Activated naive CD8-positive, alpha-beta T cell treated with anti-CD3 and anti-CD28 coated beads, Interleukin-2, amount 50 U/mL, for 16 hours (primary cell): Measurements from ENCODE around the gene DDRGK1.
"Not testable (repeated sequence)": the region's sequence is repeated elsewhere in the genome, so short reads cannot be mapped to it uniquely, and the experiment has no call there.

Source experiments
- DNase-seq: peaks from one replicate; pipeline ENCODE4 v3.0.0-alpha.2; 2020; ENCODE audit warnings: low read depth, low spot score

The DDRGK1 gene

DNA sequence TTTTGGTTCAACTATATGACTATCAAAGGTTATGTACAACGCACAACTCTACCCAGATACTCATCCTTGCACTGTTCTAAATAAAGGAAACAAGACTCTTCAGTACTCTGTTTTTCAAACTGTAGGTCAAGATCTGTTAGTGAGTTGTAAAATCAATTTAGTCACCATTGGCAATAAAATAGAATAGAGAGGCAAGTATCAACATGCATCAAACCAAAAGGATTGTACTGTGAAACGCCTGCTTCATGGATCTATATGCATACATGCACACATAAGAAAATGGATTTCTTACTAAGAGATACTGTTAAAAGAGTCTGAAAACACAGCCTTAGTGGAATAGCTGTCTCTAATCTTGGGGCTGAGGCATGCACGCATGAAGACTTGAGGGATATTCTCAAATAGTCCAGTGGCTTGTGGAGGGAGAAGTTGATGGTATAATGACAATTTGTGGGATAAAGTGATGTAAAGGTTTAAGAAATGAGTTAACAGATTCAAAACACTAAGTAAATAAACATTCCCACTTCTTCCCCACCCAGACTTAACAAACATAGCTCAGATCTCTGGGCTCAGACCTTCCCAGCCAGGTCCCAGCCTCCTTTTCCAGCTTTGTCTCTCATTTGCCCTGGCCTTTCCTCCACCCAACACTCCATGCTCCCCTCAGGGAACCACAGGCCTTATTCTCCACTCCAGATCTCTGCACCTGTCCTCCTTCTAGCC is 20.4 kb downstream of the DDRGK1 start:
- DNase-seq, result no peak

DNA sequence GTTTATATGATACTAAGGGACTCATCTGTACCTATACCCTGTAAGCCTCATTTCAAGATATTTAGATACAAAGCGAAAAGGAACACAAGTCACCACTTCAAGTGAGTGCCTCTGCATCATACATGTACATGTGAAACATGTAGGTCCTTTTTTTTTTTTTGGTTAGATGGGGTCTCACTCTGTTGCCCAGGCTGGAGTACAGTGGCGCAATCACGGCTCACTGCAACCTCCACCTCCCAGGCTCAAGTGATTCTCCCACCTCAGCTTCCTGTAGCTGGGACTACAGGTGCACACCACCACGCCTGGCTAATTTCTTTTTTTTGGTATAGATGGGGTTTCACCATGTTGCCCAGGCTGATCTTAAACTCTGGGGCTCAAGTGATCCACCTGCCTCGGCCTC is 22.1 kb downstream of the DDRGK1 start:
- not testable (repeated sequence) for DNase-seq

GRCh38 chr20:3181270-3181669 is 23.2 kb downstream of the DDRGK1 start:
- DNase-seq, result no peak

DNA sequence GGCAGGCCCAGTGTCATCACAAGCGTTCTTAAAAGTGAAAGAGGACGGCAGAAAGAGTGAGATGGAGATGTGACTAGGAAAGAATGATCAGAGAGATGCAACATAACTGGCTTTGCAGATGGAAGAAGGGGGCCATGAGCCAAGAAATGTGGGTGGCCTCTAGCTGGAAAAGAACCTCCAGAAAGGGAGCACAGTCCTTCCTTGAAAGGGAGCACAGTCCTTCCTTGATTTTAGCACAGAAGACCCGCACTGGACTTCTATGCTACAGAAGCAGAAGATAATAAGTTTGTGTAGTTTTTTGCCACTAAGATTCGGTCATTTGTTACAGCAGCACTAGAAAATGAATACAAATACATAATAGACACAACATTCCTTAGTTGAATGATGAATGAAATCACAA is 24.2 kb downstream of the DDRGK1 start:
- no peak for DNase-seq

DNA sequence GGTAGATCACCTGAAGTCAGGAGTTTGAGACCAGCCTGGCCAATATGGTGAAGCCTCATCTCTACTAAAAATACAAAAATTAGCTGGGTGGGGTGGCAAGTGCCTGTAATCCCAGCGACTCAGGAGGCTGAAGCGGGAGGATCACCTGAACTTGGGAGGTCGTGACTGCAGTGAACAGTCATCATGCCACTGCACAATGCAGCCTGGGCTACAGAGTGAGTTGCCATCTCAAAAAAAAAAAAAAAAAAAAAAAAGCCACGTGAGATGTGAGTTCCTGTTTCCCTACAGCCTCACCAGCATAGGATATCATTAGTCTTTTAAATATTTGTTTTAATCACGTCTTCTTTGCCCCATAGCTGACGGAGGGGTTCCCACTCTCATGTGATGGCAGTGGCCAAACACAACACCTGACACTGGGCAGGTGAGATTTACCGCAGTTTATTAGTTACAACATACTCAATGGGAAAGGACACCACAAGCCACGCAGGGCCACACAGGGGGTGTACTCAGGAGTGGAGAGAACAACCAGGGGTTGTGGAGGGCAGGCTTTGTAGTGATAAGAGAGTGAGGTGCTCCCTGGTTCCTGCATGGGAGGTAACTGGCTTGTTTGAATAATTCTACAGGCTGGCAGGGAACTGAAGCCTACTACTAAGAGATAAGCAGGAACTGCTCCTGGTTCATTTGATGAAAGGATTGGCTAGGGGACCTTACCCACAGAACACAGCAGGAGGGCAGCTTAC is 26.6 kb downstream of the DDRGK1 start:
- no peak for DNase-seq

- DNase-seq, result no peak
Measured at GRCh38 chr20:3175270-3175669, 29.2 kb downstream of the DDRGK1 start.

- DNase-seq, result no peak
Measured at GRCh38 chr20:3174442-3175261, 29.8 kb downstream of the DDRGK1 start.

GRCh38 chr20:3173610-3174441 is 30.7 kb downstream of the DDRGK1 start:
- peak; percentile 86 for DNase-seq

DNA sequence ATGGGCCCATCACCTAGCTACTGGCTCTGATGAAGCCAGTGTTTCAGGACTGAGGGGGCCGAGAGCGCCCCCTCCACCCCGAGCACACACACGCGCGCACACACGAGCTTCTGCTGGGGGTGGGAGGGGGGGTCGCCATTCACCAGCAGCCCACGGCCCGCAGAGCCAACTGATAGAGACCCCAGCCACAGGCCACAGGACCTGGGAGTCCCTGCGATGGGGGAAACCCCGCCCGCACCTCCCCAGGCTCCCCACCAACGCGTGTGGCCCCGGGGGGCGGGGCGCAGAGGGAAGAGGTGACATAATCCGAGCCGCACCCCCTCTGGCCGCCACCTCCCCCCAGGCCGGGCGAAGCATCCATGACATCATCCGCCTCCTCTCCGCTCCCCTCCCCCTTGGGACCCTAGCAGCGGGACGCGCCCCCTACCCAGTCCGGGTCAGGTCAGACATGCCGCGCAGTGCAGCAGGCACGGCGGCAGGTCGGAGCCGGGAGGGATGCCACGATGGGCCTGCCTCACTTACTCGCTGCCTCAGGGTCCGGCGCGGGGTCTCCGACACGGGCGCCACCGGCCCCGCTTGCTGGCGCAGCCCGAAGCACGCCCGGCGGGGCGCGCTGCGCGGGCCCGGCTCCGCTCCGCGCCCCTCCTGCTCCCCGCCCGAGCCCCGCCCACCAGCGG is 31.4 kb downstream of the DDRGK1 start, which contains the start of gene LZTS3:
TSS of gene LZTS3 (minus strand) at position 617 of the 677 bp plus-strand sequence. CDS start 6,386 bp downstream, outside the sequence.
- DNase-seq, result peak; percentile 72

GRCh38 chr20:3172126-3172932 is 32.2 kb downstream of the DDRGK1 start:
- no peak for DNase-seq

DNA sequence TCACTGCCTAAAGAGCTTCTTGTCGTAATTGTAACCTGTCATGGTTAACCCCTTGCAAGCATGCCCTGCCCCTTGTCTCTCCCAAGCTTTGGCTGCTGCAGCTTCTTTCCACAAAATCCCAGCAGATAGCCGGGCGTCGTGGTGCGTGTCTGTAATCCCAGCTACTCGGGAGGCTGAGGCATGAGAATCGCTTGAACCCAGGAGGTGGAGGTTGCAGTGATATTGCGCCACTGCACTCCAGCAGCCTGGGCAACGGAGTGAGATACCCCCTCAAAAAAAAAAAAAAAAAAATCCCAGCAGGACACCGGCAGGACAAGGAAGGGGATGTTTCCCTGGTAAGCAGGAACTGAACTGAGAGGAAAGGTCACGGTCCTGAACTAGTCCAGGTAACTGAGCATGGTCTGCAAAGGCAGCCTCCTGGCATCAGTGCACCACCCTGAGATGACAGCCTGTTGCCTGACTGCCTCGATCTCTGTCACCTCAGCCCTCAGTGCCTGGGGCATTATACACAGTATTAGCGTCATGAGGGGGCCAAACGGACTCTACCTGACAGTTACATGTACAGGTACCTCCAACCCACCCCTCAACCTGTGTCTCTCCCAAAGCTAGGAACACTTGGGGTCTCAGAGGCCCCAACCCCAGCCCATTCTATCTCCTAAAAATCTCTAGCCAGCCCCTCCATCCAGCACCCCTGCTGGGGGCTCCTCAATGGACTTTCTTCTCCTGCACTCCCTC is 32.9 kb downstream of the DDRGK1 start:
- no peak for DNase-seq

DNA sequence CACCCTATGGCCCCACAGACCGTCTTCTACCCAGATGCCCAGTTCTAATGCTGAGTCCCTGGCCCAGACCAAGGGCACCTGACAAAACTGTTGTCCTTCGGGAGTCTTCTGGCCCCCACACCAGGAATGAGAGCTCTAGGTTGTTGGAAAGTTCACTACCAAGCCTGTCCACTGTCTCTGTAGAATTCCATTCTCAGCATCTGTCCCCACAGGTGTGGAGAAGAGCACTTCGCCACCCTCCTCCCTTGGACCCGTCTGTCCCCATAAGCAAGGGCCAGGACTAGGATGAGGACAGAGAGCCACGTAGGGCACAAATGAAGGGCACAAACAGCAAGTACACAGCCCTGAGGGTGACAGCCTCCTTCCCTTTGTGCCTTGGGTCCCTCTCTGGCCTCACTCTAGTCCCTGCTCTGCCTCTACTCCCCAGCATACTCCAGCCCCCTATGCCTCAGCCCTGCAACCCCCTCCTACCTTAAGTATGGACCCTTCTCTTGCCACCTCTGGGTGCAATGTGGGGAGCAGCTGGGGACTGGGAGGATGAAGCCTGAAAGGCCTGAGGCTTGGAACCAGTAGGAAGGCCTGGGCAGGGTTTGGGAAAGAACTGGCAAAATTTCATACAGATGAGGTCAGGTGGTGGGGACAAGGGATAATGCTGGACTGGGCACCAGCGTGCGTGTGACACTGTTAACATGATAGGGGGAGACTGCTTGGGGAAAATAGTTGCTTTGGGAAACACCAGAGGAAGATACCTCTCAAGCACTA is 35.5 kb downstream of the DDRGK1 start:
- DNase-seq, result no peak

DNA sequence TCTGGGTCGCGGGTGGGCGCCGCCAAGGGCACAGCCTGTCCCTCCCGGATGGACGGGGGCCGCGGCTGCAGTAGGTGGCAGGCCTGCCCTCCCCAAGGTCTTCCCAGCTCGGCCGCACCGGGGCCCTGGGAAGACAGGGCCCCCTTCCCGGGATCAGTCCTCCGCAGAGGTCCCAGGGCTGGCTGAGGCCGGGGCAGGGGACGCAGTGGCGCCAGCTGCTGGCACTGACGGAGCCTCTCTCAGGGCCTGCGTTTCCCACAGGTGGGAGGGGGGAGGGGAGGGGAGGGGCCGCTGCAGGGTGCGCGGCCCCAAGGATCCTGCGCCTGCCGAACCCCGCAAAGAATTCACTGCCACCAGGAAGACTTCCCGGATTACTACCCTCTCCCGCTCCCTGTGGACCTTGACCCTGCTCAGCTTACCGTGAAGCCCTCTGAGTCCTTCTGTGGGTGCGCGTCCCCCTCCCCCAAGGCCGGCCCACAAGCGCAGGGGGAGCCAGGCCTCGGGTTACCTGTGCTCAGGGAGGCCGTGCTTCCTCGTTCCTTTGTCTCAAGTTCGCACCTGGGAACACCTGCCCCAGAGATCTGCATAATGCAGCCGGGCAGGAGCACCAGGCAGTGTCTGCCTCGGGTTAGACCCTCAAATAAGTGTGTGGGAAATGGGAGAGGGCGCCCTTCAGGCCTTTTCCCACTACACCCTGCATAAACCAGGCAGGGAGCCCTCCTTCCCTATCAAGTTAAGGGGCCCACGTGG is 36.2 kb downstream of the DDRGK1 start:
- DNase-seq, result no peak

DNA sequence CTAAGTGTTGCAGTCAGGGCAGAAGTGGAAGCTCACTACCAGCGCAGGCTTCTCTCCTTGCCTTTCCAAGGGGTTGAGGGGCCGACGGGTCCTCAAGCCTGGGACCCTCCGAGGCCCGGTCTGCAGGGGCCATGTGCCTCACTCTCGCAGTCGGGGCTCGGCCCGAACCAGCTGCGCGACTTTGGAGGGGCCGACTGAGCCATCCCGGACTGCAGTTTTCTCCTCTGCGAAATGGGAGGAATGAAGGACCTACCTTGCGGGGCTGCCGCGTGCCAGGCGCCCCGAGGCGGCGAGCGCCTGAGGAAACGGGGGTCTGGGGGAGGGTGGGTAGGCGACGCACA is 36.8 kb downstream of the DDRGK1 start:
- no peak for DNase-seq

GRCh38 chr20:3166913-3167342 is 37.6 kb downstream of the DDRGK1 start:
- no peak for DNase-seq

GRCh38 chr20:3166338-3166912 is 38.1 kb downstream of the DDRGK1 start:
- no peak for DNase-seq
